ENCODE data around the gene MTHFD2L. TPM values are rescaled to one million over a fixed set of nuclear protein-coding genes. Genes with fewer than 3 reads are reported as not detected.
A peak's percentile ranks its signal among the peaks of the same experiment; 100 is the strongest.

MTHFD2L gene
- total and polyA plus RNA-seq, 9 of the 15 experiments (the other 6 are each of a cell fraction or from before 2014, with no cell fraction given), result 10.0 to 39.0 (median 26.0) TPM

DNA sequence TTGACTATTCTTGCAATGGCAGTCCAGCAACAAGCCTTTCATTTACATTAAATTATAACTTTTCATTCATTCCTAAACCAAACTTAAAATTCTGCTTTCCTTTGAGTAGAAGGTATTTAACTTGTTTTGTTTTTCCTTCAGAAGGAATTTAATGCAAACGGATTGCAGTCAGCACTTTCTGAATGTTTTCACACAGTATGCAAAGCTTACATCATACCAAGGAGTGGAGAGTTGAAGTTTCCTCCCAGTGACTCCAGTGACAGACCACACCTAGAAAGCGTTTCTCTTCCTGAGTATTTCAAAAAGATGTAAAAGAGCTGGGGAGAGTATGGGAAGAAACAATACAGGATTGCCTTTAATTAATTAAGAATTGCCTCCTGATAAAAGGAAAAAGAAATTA lies 158.5 kb downstream of the MTHFD2L start:
- POLR2A ChIA-PET, result no interaction called here
- H3K79me2 ChIP-seq (ENCODE audit: control insufficient read depth, insufficient read depth, low read length), result peaks cover 95% of the 10 kb centered on the region
- no peak for TF ChIP-seq CREB1 (IDR thresholded peaks at IDR 0.05)
- TF ChIP-seq CREB1 (CRISPR knock-in tag; IDR thresholded peaks at IDR 0.05), result no peak
- no peak for TF ChIP-seq ZNF311 (CRISPR knock-in tag; IDR thresholded peaks at IDR 0.05)
- no peak for TF ChIP-seq CC2D1A (IDR thresholded peaks at IDR 0.05)
- no peak for TF ChIP-seq ZBTB2 (IDR thresholded peaks at IDR 0.05)
- TF ChIP-seq TFAM (CRISPR knock-in tag; conservative IDR thresholded peaks at IDR 0.05), result no peak
- TF ChIP-seq, protein P1, sequence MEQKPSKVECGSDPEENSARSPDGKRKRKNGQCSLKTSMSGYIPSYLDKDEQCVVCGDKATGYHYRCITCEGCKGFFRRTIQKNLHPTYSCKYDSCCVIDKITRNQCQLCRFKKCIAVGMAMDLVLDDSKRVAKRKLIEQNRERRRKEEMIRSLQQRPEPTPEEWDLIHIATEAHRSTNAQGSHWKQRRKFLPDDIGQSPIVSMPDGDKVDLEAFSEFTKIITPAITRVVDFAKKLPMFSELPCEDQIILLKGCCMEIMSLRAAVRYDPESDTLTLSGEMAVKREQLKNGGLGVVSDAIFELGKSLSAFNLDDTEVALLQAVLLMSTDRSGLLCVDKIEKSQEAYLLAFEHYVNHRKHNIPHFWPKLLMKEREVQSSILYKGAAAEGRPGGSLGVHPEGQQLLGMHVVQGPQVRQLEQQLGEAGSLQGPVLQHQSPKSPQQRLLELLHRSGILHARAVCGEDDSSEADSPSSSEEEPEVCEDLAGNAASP (IDR thresholded peaks at IDR 0.05), result no peak
- TF ChIP-seq ELK3 (CRISPR knock-in tag; IDR thresholded peaks at IDR 0.05), result no peak
- TF ChIP-seq LCOR (CRISPR knock-in tag; IDR thresholded peaks at IDR 0.05), result no peak
- TF ChIP-seq LEF1 (IDR thresholded peaks at IDR 0.05), result no peak
- TF ChIP-seq PHTF2 (CRISPR knock-in tag; IDR thresholded peaks at IDR 0.05), result no peak
- TF ChIP-seq ZNF347 (CRISPR knock-in tag; IDR thresholded peaks at IDR 0.05; ENCODE audit: low read depth), result no peak
- TF ChIP-seq MCM5 (IDR thresholded peaks at IDR 0.05; ENCODE audit: low read depth), result no peak
- TF ChIP-seq ZNF778 (CRISPR knock-in tag; IDR thresholded peaks at IDR 0.05), result no peak
- TF ChIP-seq, protein P2, sequence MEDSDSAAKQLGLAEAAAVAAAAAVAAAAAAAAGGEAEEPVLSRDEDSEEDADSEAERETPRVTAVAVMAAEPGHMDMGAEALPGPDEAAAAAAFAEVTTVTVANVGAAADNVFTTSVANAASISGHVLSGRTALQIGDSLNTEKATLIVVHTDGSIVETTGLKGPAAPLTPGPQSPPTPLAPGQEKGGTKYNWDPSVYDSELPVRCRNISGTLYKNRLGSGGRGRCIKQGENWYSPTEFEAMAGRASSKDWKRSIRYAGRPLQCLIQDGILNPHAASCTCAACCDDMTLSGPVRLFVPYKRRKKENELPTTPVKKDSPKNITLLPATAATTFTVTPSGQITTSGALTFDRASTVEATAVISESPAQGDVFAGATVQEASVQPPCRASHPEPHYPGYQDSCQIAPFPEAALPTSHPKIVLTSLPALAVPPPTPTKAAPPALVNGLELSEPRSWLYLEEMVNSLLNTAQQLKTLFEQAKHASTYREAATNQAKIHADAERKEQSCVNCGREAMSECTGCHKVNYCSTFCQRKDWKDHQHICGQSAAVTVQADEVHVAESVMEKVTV (CRISPR knock-in tag; IDR thresholded peaks at IDR 0.05), result no peak
- TF ChIP-seq ZNF316 (IDR thresholded peaks at IDR 0.05), result peak; percentile 55; the same call in 1 of the 2 replicates
- no peak for TF ChIP-seq SRSF9 (IDR thresholded peaks at IDR 0.05; ENCODE audit: borderline replicate concordance, low read depth, low read length)
- no peak for TF ChIP-seq OTX1 (CRISPR knock-in tag; IDR thresholded peaks at IDR 0.05)
- TF ChIP-seq CEBPG (CRISPR knock-in tag; IDR thresholded peaks at IDR 0.05), result peak; percentile 66
- TF ChIP-seq CEBPG (tag; conservative IDR thresholded peaks at IDR 0.05 in 1 of 2, IDR thresholded peaks at IDR 0.05 in 1 of 2), result peak in 1 of 2 experiments; percentile 74; a peak in 2 of 4 replicates
- TF ChIP-seq BHLHE40 (IDR thresholded peaks at IDR 0.05; ENCODE audit: low read length), result no peak

More for the DNA sequence above, 158.5 kb downstream of the MTHFD2L start:
- Histone ChIP-seq H2AFZ (ENCODE audit: low read depth, low read length) (no peak overlapping the region), H3K4me3 (no peak overlapping the region), H3K4me1 (replicated peaks in 1 of 2; ENCODE audit: control insufficient read depth in 2 of 2, insufficient read depth in 2 of 2, low read length in 2 of 2) (peaks cover under 1 to 5% of the 10 kb centered on the region in 2 experiments; a peak in 4 of 5 replicates), H3K4me2 (ENCODE audit: insufficient read depth, low read length) (no peak overlapping the region), H3K9ac (ENCODE audit: insufficient read depth in 1 of 2, low read depth in 2 of 2, low read length in 2 of 2) (no peak overlapping the region), H3K9me3 (replicated peaks; ENCODE audit: control insufficient read depth, insufficient read depth, low read depth, low read length) (no peaks in the 10 kb centered on the region), H3K36me3 (ENCODE audit: control insufficient read depth, insufficient read depth, low read length) (peaks cover 27% of the 10 kb centered on the region; the same call in 2 of the 3 replicates), H4K20me1 (replicated peaks; ENCODE audit: control insufficient read depth, insufficient read depth, low read length) (no peaks in the 10 kb centered on the region), H3K9me1 (ENCODE audit: control insufficient read depth, insufficient read depth, low read length) (no peaks in the 10 kb centered on the region), H3K27ac (ENCODE audit: extremely low read depth, low read depth, low read length) (no peak overlapping the region), H3K27me3 (ENCODE audit: control insufficient read depth in 2 of 2, insufficient read depth in 2 of 2, low read length in 2 of 2) (no peaks in the 10 kb centered on the region)
- peak; percentile 65 for ATAC-seq
- CTCF ChIA-PET (ENCODE audit: low intra/inter-chr PET ratio), result no interaction called here
- DNase-seq (ENCODE audit: extremely low read depth in 1 of 4, low spot score in 3 of 4), result no peak
- intact Hi-C loops (cut with micrococcal nuclease), result no loop called here
- BruUV-seq (replicated peaks), result no TSS peak
- FAIRE-seq, result no peak
- 27% methylated on average over 2 of the region's 2 CpGs for WGBS (ENCODE audit: insufficient coverage, low coverage, missing lambda C conversion rate)
- in situ Hi-C loops (cut with MboI), result loop anchor here (10.0 kb wide), 1 partner anchor 218 kb away; no protein-coding TSS in a partner anchor

Measured in K562 (cell line).